Activated CD4-positive, CD25-positive, alpha-beta regulatory T cell treated with anti-CD3 and anti-CD28 coated beads, Interleukin-2, amount 50 U/mL, for 16 hours (primary cell): ENCODE data around the gene ZNF669.

Source experiments
- DNase-seq: peaks from one replicate; pipeline ENCODE4 v3.0.0-alpha.2; 2020; ENCODE audit warnings: low read depth, low spot score

The ZNF669 gene

GRCh38 chr1:247111700-247112478 lies 7.7 kb upstream of the ZNF669 start:
- DNase-seq, result no peak

GRCh38 chr1:247111259-247111699 lies 7.1 kb upstream of the ZNF669 start:
- no peak for DNase-seq

- no peak for DNase-seq
Observed at GRCh38 chr1:247110627-247111258, 6.6 kb upstream of the ZNF669 start.

- DNase-seq, result no peak
Observed at GRCh38 chr1:247107694-247108093, 3.5 kb upstream of the ZNF669 start.

GRCh38 chr1:247105966-247106365 lies 1.8 kb upstream of the ZNF669 start:
- DNase-seq, result no peak

GRCh38 chr1:247104965-247105364 lies 809 bp upstream of the ZNF669 start:
- DNase-seq, result no peak

GRCh38 chr1:247102381-247102780 lies 1.8 kb downstream of the ZNF669 start:
- no peak for DNase-seq

GRCh38 chr1:247100676-247101279 lies 3.4 kb downstream of the ZNF669 start:
- DNase-seq, result no peak

GRCh38 chr1:247096958-247097357 lies 7.2 kb downstream of the ZNF669 start:
- DNase-seq, result no peak

- DNase-seq, result no peak
Observed at GRCh38 chr1:247096544-247096943, 7.6 kb downstream of the ZNF669 start.

GRCh38 chr1:247096112-247096511 lies 8.0 kb downstream of the ZNF669 start:
- no peak for DNase-seq

GRCh38 chr1:247090455-247090854 lies 13.7 kb downstream of the ZNF669 start:
- no peak for DNase-seq

- no peak for DNase-seq
Observed at GRCh38 chr1:247089616-247090375, 14.4 kb downstream of the ZNF669 start.

- no peak for DNase-seq
Observed at GRCh38 chr1:247088967-247089366, 15.2 kb downstream of the ZNF669 start.

GRCh38 chr1:247087256-247087655 lies 16.9 kb downstream of the ZNF669 start:
- DNase-seq, result no peak

GRCh38 chr1:247085310-247085709 lies 18.8 kb downstream of the ZNF669 start:
- no peak for DNase-seq

GRCh38 chr1:247084771-247085170 lies 19.4 kb downstream of the ZNF669 start:
- no peak for DNase-seq

- no peak for DNase-seq
Observed at GRCh38 chr1:247079141-247079874, 24.8 kb downstream of the ZNF669 start.

- peak; percentile 66 for DNase-seq
Observed at GRCh38 chr1:247078258-247079140, 25.7 kb downstream of the ZNF669 start, which contains the start of gene ZNF670. Gene ZNF670 (minus strand): TSS chr1:247078811. CDS start chr1:247078596, 215 bp downstream.

GRCh38 chr1:247077876-247078257 lies 26.3 kb downstream of the ZNF669 start:
- DNase-seq, result no peak
